Measurements from ENCODE around the gene NCOA5. TPM values are rescaled to one million over a fixed set of nuclear protein-coding genes. Genes with fewer than 3 reads are reported as not detected.

Gene NCOA5
- total and polyA plus RNA-seq, 10 of the 15 experiments (the other 5 are each of a cell fraction or from before 2014, with no cell fraction given): 7.7 to 38.1 (median 30.1) TPM

GRCh38 chr20:46111028-46111835 is 21.5 kb upstream of the NCOA5 start (continued):
- no peak for TF ChIP-seq CHD1 (IDR thresholded peaks at IDR 0.05; ENCODE audit: low read depth, low read length)
- TF ChIP-seq JUND (IDR thresholded peaks at IDR 0.05; ENCODE audit: low read depth, low read length): peak; percentile 58; the same call in 1 of the 2 replicates
- no peak for TF ChIP-seq SMC3 (IDR thresholded peaks at IDR 0.05; ENCODE audit: borderline replicate concordance, low read length)
- no peak for TF ChIP-seq ZNF274 (IDR thresholded peaks at IDR 0.05; ENCODE audit: insufficient read depth, insufficient read length)
- TF ChIP-seq BACH1 (IDR thresholded peaks at IDR 0.05; ENCODE audit: borderline replicate concordance): no peak
- TF ChIP-seq EP300 (IDR thresholded peaks at IDR 0.05; ENCODE audit: borderline replicate concordance in 1 of 2, control insufficient read depth in 1 of 2, low read depth in 2 of 2, low read length in 2 of 2): peak; percentile 33 to 51; a peak in 2 of 4 replicates
- no peak for TF ChIP-seq CHD2 (IDR thresholded peaks at IDR 0.05; ENCODE audit: borderline replicate concordance, low read depth, low read length)
- no peak for TF ChIP-seq ZBTB33 (IDR thresholded peaks at IDR 0.05)
- TF ChIP-seq USF1 (IDR thresholded peaks at IDR 0.05; ENCODE audit: borderline replicate concordance, extremely low read length, insufficient read depth, low read depth, low read length): peak; percentile 65
- no peak for TF ChIP-seq TCF7 (IDR thresholded peaks at IDR 0.05; ENCODE audit: borderline replicate concordance)
- TF ChIP-seq MYC (IDR thresholded peaks at IDR 0.05; ENCODE audit: insufficient read depth, insufficient read length, insufficient replicate concordance, low read length, severe bottlenecking): no peak
- TF ChIP-seq SRF (IDR thresholded peaks at IDR 0.05; ENCODE audit: low read depth in 2 of 2, low read length in 2 of 2): 0 out of 4 replicates have a peak, but pooled peaks of 1 of the 2 experiments have one; percentile 51
- TF ChIP-seq LARP7 (IDR thresholded peaks at IDR 0.05): no peak
- TF ChIP-seq SIX5 (IDR thresholded peaks at IDR 0.05; ENCODE audit: low read depth, low read length, severe bottlenecking): no peak
- TF ChIP-seq E2F4 (IDR thresholded peaks at IDR 0.05; ENCODE audit: low read depth, low read length): no peak
- TF ChIP-seq SUZ12 (IDR thresholded peaks at IDR 0.05; ENCODE audit: unreplicated experiment): no peak
- TF ChIP-seq PAX5 (IDR thresholded peaks at IDR 0.05; ENCODE audit: borderline replicate concordance, low read depth, low read length): peak; percentile 82; the same call in 1 of the 2 replicates
- no peak; the same call in 1 of the 2 replicates for TF ChIP-seq MTA3 (IDR thresholded peaks at IDR 0.05; ENCODE audit: borderline replicate concordance, low read length)
- TF ChIP-seq DPF2 (IDR thresholded peaks at IDR 0.05): peak; percentile 83
- TF ChIP-seq IRF3 (IDR thresholded peaks at IDR 0.05): no peak
- no peak for TF ChIP-seq ZNF217 (IDR thresholded peaks at IDR 0.05)
- peak; percentile 78 for TF ChIP-seq BCL3 (IDR thresholded peaks at IDR 0.05; ENCODE audit: borderline replicate concordance, insufficient read depth, low read depth, low read length, poor library complexity, severe bottlenecking)
- TF ChIP-seq RCOR1 (conservative IDR thresholded peaks at IDR 0.05; ENCODE audit: low read depth, low read length): no peak

Measured in GM12878 (cell line).